NCI-H2171 (cell line): Measurements from ENCODE around the gene TGFBR3.

Experiments
- DNase-seq: peaks from one replicate; lab custom pipeline; 2025; lab: John Stamatoyannopoulos, UW

Gene TGFBR3

GRCh38 chr1:91754816-91755580 lies 131.0 kb downstream of the TGFBR3 start:
- DNase-seq: no peak

DNA sequence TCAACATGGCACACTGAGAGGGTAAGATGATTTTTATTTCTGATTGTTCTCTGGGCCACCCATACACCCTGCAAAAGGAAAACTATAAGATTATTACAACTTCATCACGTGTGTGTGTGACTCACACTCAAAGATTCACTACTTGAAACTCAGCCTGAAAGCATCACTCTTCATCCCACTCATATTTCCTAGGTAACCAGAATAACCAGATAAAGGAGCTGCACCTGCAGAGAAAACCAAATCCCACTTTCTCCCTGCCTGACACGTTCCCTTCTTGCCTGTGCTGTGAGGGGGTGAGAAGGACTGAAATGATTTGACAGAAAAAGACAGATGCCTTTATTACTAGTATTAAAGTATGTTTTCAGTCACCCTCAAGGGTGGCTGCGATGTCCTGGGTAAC lies 131.6 kb downstream of the TGFBR3 start:
- DNase-seq: no peak

GRCh38 chr1:91753878-91754277 lies 132.1 kb downstream of the TGFBR3 start:
- no peak for DNase-seq

DNA sequence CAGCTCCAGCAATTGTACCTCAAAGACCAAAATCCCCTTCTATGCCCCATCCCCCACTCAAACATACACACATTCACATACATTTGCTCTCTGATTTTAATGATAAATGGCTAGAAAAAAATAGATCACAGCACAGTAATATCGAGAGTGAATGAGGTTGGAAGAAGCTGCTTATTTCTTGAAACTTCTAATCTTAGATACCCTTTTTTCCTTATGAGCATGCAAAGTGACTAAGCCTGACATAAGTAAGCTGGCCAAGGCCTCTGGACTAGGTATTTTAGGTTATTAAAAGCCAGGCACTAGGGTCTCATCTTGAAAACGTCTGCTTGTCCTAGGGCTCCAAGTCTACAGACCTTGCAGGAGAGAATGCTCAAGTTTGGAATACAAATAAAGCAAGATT lies 133.6 kb downstream of the TGFBR3 start:
- DNase-seq: no peak

DNA sequence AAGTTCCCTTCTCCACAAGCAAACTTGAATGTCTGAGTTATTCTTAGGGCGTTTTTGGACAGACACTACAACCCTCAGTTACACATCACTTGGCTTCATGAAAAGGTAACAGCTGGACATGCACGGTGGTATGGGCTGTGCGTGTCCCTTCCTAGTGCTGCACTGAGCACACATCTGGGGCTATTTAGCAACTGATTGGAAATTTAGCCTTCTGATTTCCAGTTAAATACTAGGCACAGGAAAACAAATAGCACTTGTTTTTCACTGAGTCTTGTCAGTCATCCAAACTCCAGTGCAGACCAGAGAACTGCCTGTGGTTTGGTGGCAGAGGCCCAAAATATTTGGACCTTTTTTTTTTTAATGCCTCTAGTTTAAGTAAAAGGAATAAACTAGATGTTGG lies 134.7 kb downstream of the TGFBR3 start:
- DNase-seq: no peak

DNA sequence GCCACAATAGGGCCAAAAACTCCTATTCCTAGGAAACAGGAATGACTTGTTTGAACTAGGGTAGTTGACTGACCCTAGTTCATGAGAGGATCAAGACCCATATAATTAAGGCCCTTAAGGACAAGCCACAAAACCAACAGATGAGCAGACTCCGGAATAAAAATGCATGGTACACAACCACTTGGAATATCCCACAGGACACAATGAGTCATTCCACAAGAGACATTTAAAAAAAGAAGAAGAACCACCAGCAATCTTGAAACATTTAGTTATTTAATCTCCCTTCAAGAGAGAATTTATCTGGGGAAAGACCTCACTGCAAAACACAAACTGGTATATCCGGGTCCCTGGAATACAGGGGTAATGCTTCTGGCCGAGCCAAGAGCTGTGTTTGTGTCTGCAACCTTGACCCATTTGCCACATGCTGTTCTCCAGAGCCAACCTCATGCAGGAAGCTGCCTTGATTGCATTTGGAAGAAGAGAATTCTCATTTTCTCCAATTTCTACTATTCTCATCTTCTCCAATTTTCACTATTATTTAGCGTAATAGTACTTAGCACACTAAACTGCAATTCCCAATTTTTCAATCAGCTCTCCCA lies 135.5 kb downstream of the TGFBR3 start:
- no peak for DNase-seq

- no peak for DNase-seq
Measured at GRCh38 chr1:91749788-91750231, 136.1 kb downstream of the TGFBR3 start.

DNA sequence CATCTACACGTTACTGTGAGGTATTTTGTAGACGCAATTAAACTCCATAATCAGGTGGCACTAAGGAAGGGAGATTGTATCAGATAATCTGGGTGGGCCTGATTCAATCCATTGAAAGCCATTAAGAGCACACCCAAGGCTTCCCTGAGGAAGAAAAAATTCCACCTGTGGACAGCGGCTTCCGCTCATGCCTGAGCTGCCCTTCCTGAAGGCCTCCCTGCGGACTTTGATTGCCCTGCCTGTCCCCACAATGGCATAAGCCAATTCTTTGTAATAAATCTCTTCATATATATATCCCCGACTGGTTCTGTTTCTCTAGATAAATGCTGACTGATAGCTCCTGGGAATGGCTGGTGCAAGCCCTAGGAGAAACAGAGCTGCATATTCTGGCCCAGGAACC lies 138.3 kb downstream of the TGFBR3 start:
- no peak for DNase-seq

DNA sequence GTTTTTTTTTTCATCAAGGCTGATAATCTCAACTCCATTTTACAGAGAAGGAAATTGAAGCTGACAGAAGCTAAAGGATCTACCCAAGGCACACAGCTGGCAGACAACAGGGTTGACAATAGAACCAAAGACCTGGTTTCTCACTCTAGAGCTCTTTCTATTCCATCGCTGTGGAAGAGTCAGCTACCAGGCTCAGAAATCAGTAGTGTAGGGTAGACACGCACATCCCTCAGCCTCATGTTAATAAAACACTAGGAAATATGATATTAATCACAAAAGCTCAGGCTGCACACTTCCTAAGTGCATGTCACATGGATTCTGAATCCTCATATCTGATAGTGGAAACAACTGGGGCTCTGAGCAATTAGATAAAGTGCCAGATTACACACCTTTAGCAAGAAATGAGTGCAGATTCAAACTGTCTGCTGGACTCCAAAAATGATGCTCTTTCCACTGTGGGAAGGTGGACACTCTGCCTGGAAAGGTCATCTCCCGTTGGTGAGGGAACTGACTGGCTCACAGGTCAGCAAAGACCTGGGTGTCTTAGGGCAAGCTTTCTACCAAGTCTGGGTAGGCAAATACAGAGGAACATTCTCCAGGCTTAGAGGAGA lies 139.1 kb downstream of the TGFBR3 start:
- DNase-seq: no peak

GRCh38 chr1:91745640-91746373 lies 140.1 kb downstream of the TGFBR3 start:
- DNase-seq: no peak

DNA sequence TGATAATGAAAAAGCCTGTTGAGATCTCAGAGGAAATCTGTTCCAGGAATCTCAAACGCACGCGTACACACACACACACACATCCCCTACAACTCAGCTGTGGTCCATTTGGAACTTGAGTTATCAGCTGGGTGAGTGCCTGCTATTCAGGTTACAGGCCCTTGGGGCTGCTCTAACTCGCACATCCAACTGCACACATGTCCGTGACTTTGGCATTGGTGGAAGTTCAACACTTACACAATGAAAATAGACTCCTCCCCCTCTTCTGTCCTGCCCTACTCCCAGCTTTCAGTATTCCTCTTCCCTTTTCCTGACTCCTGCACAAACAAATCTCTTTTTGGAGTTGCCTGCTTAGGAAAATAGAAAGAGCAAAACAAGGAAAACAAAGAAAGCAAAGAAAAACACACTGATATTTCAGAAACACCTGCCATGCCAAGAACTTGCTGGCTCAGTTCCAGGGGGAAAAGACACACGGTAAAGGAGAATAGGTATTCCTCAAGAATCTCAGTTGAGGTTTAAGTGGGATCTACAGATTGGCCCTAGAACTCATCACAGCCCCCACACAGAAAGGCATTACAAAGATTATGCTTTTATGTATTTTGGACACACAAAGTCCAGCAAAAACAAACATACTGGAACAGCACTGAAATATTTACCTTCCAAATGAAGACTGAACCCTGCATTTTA lies 140.9 kb downstream of the TGFBR3 start:
- no peak for DNase-seq

GRCh38 chr1:91742848-91743292 lies 143.1 kb downstream of the TGFBR3 start:
- no peak for DNase-seq

GRCh38 chr1:91741906-91742305 lies 144.0 kb downstream of the TGFBR3 start:
- DNase-seq: no peak

DNA sequence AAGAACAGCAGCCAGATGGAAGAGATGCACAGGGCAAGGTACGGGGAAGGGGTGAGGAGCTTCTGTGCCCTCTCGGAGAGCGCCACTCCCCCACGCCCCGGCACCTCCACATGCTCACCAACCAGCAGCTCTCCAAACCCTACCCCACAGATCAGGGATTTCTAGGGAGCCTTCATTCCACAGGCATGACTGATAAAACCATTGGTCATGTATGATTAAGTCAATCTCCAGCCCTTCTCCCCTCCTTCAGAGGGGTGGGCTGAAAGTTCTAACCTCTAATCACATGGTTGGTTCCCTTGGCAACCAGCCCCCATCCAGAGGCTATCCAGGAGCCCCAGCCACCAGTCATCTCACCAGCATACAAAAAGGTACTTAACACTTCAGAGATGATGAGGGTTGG lies 144.7 kb downstream of the TGFBR3 start:
- DNase-seq: no peak

- no peak for DNase-seq
Measured at GRCh38 chr1:91737650-91738049, 148.3 kb downstream of the TGFBR3 start.

DNA sequence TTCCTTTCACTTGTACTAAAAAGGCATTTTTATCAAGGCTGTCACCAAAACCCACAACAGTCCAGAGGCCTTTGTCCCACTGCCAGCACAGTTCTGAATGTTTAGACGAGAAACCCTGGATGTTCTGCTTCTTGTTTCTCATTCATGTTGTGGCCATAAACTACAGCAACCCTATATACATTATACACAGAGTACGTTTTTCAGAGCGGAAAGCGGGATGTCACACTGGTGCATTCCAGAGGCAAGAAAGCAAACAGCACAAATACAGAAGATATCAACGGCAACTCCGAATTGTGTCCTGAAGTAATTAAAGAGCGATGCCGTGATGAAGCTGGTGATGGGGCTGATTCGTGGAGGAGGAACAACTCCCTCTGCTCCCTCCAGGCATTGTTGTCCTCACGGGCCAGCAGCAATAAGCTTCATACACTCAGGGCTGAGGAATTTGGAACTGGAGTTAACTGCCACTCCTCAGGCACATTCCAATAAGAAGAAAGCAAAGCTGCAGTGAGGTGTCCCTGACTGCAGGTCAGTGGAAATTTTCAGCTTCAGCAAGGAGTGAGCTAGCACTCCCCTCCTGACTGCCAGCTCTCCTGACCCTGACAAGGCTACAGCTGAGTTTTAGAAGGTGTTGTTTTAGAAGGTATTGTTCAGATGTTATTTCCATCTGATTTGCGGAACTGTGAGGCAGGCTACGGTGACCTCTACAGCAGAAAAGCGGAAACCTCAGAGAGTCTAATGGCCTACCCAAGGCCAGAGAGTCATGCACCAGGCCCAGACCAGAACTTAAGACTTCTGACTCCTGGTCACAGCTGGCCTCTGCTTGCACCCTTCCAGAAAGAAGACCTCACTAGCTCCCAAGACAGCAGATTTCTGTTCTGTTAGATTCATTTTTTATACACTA lies 149.0 kb downstream of the TGFBR3 start:
- no peak for DNase-seq

GRCh38 chr1:91736146-91736714 lies 149.7 kb downstream of the TGFBR3 start:
- no peak for DNase-seq

DNA sequence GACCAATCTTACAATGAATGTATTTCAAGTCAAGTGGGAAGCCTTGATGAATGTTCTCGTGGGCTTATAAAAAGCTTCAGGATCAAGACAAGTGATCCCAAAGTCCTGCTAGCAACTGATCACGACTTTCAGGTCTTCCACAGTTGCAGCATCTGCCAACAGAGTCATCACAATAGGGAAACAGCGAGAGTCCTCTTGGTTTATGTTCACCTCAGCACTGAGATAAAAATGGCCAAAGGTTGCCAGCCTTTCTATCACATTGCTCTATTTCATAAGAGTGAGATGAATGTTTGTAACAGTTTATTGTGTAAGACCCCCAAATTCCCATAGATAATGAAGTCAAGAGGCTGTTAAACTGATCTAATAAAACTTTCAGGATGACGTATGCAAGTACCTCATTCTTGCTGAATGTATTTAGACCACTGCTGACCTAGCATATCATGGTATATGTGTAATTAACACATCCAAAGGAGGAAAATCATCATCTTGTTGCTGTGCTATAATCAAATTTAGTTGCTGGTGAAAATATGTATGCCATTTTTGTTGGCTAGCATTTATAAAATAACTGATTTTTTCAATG lies 150.6 kb downstream of the TGFBR3 start:
- no peak for DNase-seq

DNA sequence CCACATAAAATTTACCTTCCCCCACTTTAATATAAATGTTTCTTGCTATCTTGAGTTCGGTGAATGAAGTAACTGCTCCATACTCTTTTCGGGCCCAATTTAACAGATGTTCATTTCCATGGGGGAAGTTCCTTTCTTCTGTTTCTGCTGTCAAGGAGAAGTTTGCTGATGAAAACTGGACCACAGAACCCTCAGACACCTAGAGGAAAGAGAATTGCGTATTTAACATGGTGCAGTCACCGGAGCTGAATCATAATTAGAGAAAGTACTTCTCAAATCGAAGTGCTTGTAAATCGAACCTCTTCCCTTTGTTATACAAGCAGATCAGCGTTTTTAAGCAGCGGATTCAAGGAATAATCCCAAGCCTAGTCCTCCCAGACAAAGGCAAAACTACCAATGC lies 151.2 kb downstream of the TGFBR3 start:
- DNase-seq: no peak

- no peak for DNase-seq
Measured at GRCh38 chr1:91733108-91733710, 152.7 kb downstream of the TGFBR3 start.
